SK-N-SH (cell line): ENCODE results near the gene ADH1B. TPM values are rescaled to one million over a fixed set of nuclear protein-coding genes. Genes with fewer than 3 reads are reported as not detected.

Source experiments
- CTCF ChIA-PET: fragments of 300-600, 350-600 bp; formaldehyde crosslinking; extraction: SDS; loops from one replicate; lab custom pipeline; 2021; lab: Yijun Ruan, JAX
- POLR2A ChIA-PET: fragments of 350-600 bp; sonication (Branson Sonifier 250); formaldehyde crosslinking; extraction: SDS; loops from one replicate; lab custom pipeline; 2020; ENCODE audit warnings: antibody characterized with exemption, inconsistent platforms; lab: Yijun Ruan, JAX
- DNase-seq: peaks from one replicate; pipeline ENCODE4 v3.0.0; 2012
- H2AFZ ChIP-seq: fragments of 200-600 bp; sonication (generic); 2 replicates; pipeline ENCODE4 v1.8.1; 2016; ENCODE audit warnings: antibody characterized with exemption, mild to moderate bottlenecking, low read depth
- H3F3A ChIP-seq: fragments of 200-600 bp; sonication (generic); replicated peaks from 2 replicates; pipeline ENCODE3; 2016; ENCODE audit warnings: antibody characterized with exemption, mild to moderate bottlenecking; ENCODE audit not compliant: insufficient read depth
- H3K27ac ChIP-seq, 2 experiments: fragments of 200-500 bp in 1 of 2; fragments of 200-600 bp in 1 of 2; sonication (Bioruptor generic) in 1 of 2; sonication (generic), shearing (Covaris generic) in 1 of 2; 2 replicates each; pipeline versions ENCODE4 v1.5.1 to v1.6.1; 2014 to 2016; ENCODE audit warnings: low read depth in 2 of 2, inconsistent platforms in 1 of 2, low read length in 1 of 2, mild to moderate bottlenecking in 1 of 2, mixed read lengths in 1 of 2
- H3K27me3 ChIP-seq: fragments of 200-600 bp; sonication (generic), shearing (Covaris generic); 2 replicates; pipeline ENCODE4 v1.6.1; 2016; ENCODE audit warnings: mixed run types; ENCODE audit not compliant: insufficient read depth
- H3K36me3 ChIP-seq, 2 experiments: fragments of 200-500 bp in 1 of 2; fragments of 200-600 bp in 1 of 2; sonication (Bioruptor generic) in 1 of 2; sonication (generic) in 1 of 2; replicated peaks in 1 of 2; 2 replicates each; pipeline versions ENCODE3 to v1.5.1; 2014 to 2016; ENCODE audit warnings: low read length in 1 of 2, mild to moderate bottlenecking in 1 of 2; ENCODE audit not compliant: insufficient read depth in 2 of 2, control insufficient read depth in 1 of 2
- H3K4me1 ChIP-seq, 2 experiments: fragments of 200-500 bp in 1 of 2; fragments of 200-600 bp in 1 of 2; sonication (Bioruptor generic) in 1 of 2; sonication (generic), shearing (Covaris generic) in 1 of 2; 2 replicates each; pipeline versions ENCODE4 v1.5.1 to v1.6.1; 2014 to 2016; ENCODE audit warnings: low read depth in 1 of 2, low read length in 1 of 2, mixed run types in 1 of 2; ENCODE audit not compliant: insufficient read depth in 2 of 2, control insufficient read depth in 1 of 2
- H3K4me2 ChIP-seq: fragments of 200-600 bp; sonication (generic), shearing (Covaris generic); 2 replicates; pipeline ENCODE4 v1.6.1; 2017; ENCODE audit warnings: mixed run types
- H3K4me3 ChIP-seq, 2 experiments: fragments of 200-500 bp in 1 of 2; fragments of 200-600 bp in 1 of 2; sonication (Bioruptor generic) in 1 of 2; sonication (generic), shearing (Covaris generic) in 1 of 2; 2 replicates each; pipeline versions ENCODE4 v1.5.1 to v1.8.1; 2014 to 2016; ENCODE audit warnings: low read depth in 2 of 2, inconsistent platforms in 1 of 2, low read length in 1 of 2, mild to moderate bottlenecking in 1 of 2, mixed read lengths in 1 of 2, moderate library complexity in 1 of 2
- H3K79me2 ChIP-seq: fragments of 200-600 bp; sonication (generic); 2 replicates; pipeline ENCODE4 v1.8.1; 2017; ENCODE audit warnings: mild to moderate bottlenecking; ENCODE audit not compliant: insufficient read depth
- H3K9ac ChIP-seq: fragments of 200-600 bp; sonication (generic); 2 replicates; pipeline ENCODE4 v1.6.1; 2017; ENCODE audit warnings: mixed run types
- H3K9me2 ChIP-seq: fragments of 200-600 bp; sonication (generic); 2 replicates; pipeline ENCODE4 v1.6.1; 2017; ENCODE audit warnings: mixed run types
- H3K9me3 ChIP-seq: fragments of 200-600 bp; sonication (generic); 2 replicates; pipeline ENCODE4 v1.6.1; 2017; ENCODE audit warnings: mixed run types, mild to moderate bottlenecking, moderate library complexity
- H4K20me1 ChIP-seq: fragments of 200-600 bp; sonication (generic); 2 replicates; pipeline ENCODE4 v1.6.1; 2017; ENCODE audit warnings: mild to moderate bottlenecking, mixed run types; ENCODE audit not compliant: insufficient read depth
- FOXJ3 ChIP-seq: sonication (generic); formaldehyde crosslinking; IDR thresholded peaks from 2 replicates; pipeline ENCODE4 v1.5.1; 2020; ENCODE audit warnings: mild to moderate bottlenecking, missing genetic modification reagents
- GABPA ChIP-seq: IDR thresholded peaks from 2 replicates; pipeline ENCODE4 v1.4.0; 2012; ENCODE audit warnings: low read depth, mild to moderate bottlenecking
- JUND ChIP-seq: IDR thresholded peaks from 2 replicates; pipeline ENCODE4 v1.4.0; 2012
- MXI1 ChIP-seq: IDR thresholded peaks from 2 replicates; pipeline ENCODE4 v1.6.1; 2012; ENCODE audit warnings: mild to moderate bottlenecking, low read depth, low read length, improper control_type of control experiment
- NFIC ChIP-seq: IDR thresholded peaks from 2 replicates; pipeline ENCODE4 v1.4.0; 2012; ENCODE audit warnings: borderline replicate concordance
- NRF1 ChIP-seq: IDR thresholded peaks from 2 replicates; pipeline ENCODE4 v1.6.1; 2012; ENCODE audit warnings: low read depth, mild to moderate bottlenecking, low read length
- POLR2AphosphoS5 ChIP-seq: IDR thresholded peaks from 2 replicates; pipeline ENCODE4 v1.6.1; 2012; ENCODE audit warnings: low read depth, low read length
- RCOR1 ChIP-seq: fragments of 150-350 bp; IDR thresholded peaks from 2 replicates; pipeline ENCODE4 v1.6.1; 2017; ENCODE audit warnings: antibody characterized with exemption, low read length
- RFX5 ChIP-seq: IDR thresholded peaks from 2 replicates; pipeline ENCODE4 v1.6.1; 2012; ENCODE audit warnings: mild to moderate bottlenecking, improper control_type of control experiment, low read length
- RXRA ChIP-seq: IDR thresholded peaks from 2 replicates; pipeline ENCODE4 v1.4.0; 2012; ENCODE audit warnings: low read depth, mild to moderate bottlenecking, borderline replicate concordance
- SMC3 ChIP-seq: IDR thresholded peaks from 2 replicates; pipeline ENCODE4 v1.6.1; 2012; ENCODE audit warnings: low read depth, low read length, improper control_type of control experiment
- TAF1 ChIP-seq: IDR thresholded peaks from 2 replicates; pipeline ENCODE4 v1.6.1; 2012; ENCODE audit warnings: low read depth, mild to moderate bottlenecking, low read length, moderate library complexity, borderline replicate concordance
- WGBS: methylation state at CpG from one replicate; pipeline ENCODE4 v1.1.6; 2017; ENCODE audit warnings: low lambda C conversion rate; 5-methylcytosine and 5-hydroxymethylcytosine counted together
- polyA plus RNA-seq, 3 experiments: library from polyadenylated mRNA; depleted of rRNA; stranded (reverse); fragments of >200 nt; gene quantifications; 2 replicates each; pipeline ENCODE4 v1.2.3, GENCODE V29; 2012
- TF ChIP-seq, protein P1 (sequence below): IDR thresholded peaks from 2 replicates; pipeline ENCODE4 v1.4.0; 2012; ENCODE audit warnings: low read depth, borderline replicate concordance
- TF ChIP-seq, protein P2 (sequence below): fragments of 150-350 bp; IDR thresholded peaks from 2 replicates; pipeline ENCODE4 v1.6.1; 2016; ENCODE audit warnings: mild to moderate bottlenecking, low read depth, low read length
- TF ChIP-seq, protein P3 (sequence below): IDR thresholded peaks from 2 replicates; pipeline ENCODE4; 2012
- TF ChIP-seq, protein P4 (sequence below): fragments of 150-350 bp; IDR thresholded peaks from 2 replicates; pipeline ENCODE4 v1.6.1; 2017; ENCODE audit warnings: antibody characterized with exemption, low read length, low read depth, borderline replicate concordance
- TF ChIP-seq, protein P5 (sequence below): fragments of 200-600 bp; sonication (generic); IDR thresholded peaks from 2 replicates; pipeline ENCODE4 v1.6.1; 2017; ENCODE audit warnings: antibody characterized with exemption, mild to moderate bottlenecking, moderate library complexity
- TF ChIP-seq, protein P6 (sequence below): IDR thresholded peaks from 2 replicates; pipeline ENCODE4 v1.4.0; 2012; ENCODE audit warnings: low read depth, borderline replicate concordance

The ADH1B gene
- polyA plus RNA-seq, 1 of the 3 experiments (the other 2 are of a cell fraction): not detected

DNA sequence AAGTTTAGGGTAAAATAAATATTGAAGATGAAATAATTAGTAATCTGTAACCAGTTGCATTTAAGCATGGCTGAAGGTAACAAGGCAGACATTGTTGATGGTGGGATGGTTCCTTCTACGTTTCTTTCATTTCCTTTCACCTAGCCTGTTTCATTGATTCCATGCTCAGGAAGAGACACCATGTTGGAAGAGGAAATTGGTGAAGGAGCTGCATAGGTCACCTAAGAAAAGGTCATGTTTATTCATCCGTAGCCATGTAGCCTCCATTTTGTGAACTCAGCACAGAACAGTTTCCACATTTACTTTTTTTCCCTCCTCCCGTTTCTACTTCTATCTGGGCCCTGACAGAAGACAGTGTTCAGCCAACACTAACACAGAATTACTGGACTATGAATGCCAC is 3.8 kb downstream of the ADH1B start:
- H3K9me2 ChIP-seq: no peaks in the 10 kb centered on the region
- TF ChIP-seq, protein P1, sequence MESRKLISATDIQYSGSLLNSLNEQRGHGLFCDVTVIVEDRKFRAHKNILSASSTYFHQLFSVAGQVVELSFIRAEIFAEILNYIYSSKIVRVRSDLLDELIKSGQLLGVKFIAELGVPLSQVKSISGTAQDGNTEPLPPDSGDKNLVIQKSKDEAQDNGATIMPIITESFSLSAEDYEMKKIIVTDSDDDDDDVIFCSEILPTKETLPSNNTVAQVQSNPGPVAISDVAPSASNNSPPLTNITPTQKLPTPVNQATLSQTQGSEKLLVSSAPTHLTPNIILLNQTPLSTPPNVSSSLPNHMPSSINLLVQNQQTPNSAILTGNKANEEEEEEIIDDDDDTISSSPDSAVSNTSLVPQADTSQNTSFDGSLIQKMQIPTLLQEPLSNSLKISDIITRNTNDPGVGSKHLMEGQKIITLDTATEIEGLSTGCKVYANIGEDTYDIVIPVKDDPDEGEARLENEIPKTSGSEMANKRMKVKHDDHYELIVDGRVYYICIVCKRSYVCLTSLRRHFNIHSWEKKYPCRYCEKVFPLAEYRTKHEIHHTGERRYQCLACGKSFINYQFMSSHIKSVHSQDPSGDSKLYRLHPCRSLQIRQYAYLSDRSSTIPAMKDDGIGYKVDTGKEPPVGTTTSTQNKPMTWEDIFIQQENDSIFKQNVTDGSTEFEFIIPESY: no peak
- TF ChIP-seq JUND (no peak), RFX5 (no peak), NFIC (no peak), MXI1 (no peak), SMC3 (no peak), GABPA (no peak), RXRA (no peak), FOXJ3 (no peak), TAF1 (no peak), RCOR1 (no peak), POLR2AphosphoS5 (no peak), NRF1 (no peak)
- TF ChIP-seq, protein P2, sequence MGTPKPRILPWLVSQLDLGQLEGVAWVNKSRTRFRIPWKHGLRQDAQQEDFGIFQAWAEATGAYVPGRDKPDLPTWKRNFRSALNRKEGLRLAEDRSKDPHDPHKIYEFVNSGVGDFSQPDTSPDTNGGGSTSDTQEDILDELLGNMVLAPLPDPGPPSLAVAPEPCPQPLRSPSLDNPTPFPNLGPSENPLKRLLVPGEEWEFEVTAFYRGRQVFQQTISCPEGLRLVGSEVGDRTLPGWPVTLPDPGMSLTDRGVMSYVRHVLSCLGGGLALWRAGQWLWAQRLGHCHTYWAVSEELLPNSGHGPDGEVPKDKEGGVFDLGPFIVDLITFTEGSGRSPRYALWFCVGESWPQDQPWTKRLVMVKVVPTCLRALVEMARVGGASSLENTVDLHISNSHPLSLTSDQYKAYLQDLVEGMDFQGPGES: no peak
- TF ChIP-seq, protein P3, sequence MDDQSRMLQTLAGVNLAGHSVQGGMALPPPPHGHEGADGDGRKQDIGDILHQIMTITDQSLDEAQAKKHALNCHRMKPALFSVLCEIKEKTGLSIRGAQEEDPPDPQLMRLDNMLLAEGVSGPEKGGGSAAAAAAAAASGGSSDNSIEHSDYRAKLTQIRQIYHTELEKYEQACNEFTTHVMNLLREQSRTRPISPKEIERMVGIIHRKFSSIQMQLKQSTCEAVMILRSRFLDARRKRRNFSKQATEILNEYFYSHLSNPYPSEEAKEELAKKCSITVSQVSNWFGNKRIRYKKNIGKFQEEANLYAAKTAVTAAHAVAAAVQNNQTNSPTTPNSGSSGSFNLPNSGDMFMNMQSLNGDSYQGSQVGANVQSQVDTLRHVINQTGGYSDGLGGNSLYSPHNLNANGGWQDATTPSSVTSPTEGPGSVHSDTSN: no peak
- TF ChIP-seq, protein P4, sequence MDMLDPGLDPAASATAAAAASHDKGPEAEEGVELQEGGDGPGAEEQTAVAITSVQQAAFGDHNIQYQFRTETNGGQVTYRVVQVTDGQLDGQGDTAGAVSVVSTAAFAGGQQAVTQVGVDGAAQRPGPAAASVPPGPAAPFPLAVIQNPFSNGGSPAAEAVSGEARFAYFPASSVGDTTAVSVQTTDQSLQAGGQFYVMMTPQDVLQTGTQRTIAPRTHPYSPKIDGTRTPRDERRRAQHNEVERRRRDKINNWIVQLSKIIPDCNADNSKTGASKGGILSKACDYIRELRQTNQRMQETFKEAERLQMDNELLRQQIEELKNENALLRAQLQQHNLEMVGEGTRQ: no peak
- TF ChIP-seq, protein P5, sequence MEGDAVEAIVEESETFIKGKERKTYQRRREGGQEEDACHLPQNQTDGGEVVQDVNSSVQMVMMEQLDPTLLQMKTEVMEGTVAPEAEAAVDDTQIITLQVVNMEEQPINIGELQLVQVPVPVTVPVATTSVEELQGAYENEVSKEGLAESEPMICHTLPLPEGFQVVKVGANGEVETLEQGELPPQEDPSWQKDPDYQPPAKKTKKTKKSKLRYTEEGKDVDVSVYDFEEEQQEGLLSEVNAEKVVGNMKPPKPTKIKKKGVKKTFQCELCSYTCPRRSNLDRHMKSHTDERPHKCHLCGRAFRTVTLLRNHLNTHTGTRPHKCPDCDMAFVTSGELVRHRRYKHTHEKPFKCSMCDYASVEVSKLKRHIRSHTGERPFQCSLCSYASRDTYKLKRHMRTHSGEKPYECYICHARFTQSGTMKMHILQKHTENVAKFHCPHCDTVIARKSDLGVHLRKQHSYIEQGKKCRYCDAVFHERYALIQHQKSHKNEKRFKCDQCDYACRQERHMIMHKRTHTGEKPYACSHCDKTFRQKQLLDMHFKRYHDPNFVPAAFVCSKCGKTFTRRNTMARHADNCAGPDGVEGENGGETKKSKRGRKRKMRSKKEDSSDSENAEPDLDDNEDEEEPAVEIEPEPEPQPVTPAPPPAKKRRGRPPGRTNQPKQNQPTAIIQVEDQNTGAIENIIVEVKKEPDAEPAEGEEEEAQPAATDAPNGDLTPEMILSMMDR: no peak
- TF ChIP-seq, protein P6, sequence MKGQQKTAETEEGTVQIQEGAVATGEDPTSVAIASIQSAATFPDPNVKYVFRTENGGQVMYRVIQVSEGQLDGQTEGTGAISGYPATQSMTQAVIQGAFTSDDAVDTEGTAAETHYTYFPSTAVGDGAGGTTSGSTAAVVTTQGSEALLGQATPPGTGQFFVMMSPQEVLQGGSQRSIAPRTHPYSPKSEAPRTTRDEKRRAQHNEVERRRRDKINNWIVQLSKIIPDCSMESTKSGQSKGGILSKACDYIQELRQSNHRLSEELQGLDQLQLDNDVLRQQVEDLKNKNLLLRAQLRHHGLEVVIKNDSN: no peak
- TF ChIP-seq, all 33 proteins: peak for 0
- H3K4me1 ChIP-seq: no peaks in the 10 kb centered on the region
- H2AFZ ChIP-seq: no peak overlapping the region
- DNase-seq: no peak
- no peak overlapping the region for H3K4me3 ChIP-seq
- CTCF ChIA-PET: no interaction called here
- H3F3A ChIP-seq: no peaks in the 10 kb centered on the region
- H3K9ac ChIP-seq: no peak overlapping the region
- H3K79me2 ChIP-seq: no peaks in the 10 kb centered on the region
- H3K27me3 ChIP-seq: no peaks in the 10 kb centered on the region
- no peaks in the 10 kb centered on the region for H3K9me3 ChIP-seq
- H3K27ac ChIP-seq: no peak overlapping the region
- no peaks in the 10 kb centered on the region for H3K36me3 ChIP-seq
- no peaks in the 10 kb centered on the region for H4K20me1 ChIP-seq
- H3K4me2 ChIP-seq: no peak overlapping the region
- POLR2A ChIA-PET: no interaction called here
- 23% methylated on average over 3 of the region's 3 CpGs for WGBS
